Liver (tissue), 3 donors: ENCODE data around the gene TRMT61A.

Source experiments
- EGR1 ChIP-seq, 2 donors: IDR thresholded peaks; 2 replicates each; pipeline ENCODE4 v1.6.1; 2016 to 2018; ENCODE audit warnings: antibody characterized with exemption in 2 of 2, low read depth in 2 of 2
- FOXA1 ChIP-seq: IDR thresholded peaks from 2 replicates; pipeline ENCODE4 v1.6.1; 2016; ENCODE audit warnings: antibody characterized with exemption
- RAD21 ChIP-seq, 2 donors: IDR thresholded peaks; 2 replicates each; pipeline ENCODE4 v1.6.1; 2016; ENCODE audit warnings: antibody characterized with exemption in 2 of 2, mild to moderate bottlenecking in 2 of 2
- RXRA ChIP-seq, 2 donors: IDR thresholded peaks; 2 replicates each; pipeline ENCODE4 v1.6.1; 2017 to 2018; ENCODE audit warnings: antibody characterized with exemption in 2 of 2, mild to moderate bottlenecking in 1 of 2
- TF ChIP-seq, protein P1 (sequence below): fragments of 150-350 bp; IDR thresholded peaks from 2 replicates; pipeline ENCODE4 v1.5.1; 2017; ENCODE audit warnings: improper control_type of control experiment, low read depth, low read length; ENCODE audit not compliant: missing input control
- TF ChIP-seq, protein P2 (sequence below): IDR thresholded peaks from 2 replicates; pipeline ENCODE4 v1.6.1; 2016; ENCODE audit warnings: antibody characterized with exemption
- TF ChIP-seq, protein P3 (sequence below): IDR thresholded peaks from 2 replicates; pipeline ENCODE4 v1.6.1; 2016; ENCODE audit warnings: antibody characterized with exemption, mild to moderate bottlenecking
- TF ChIP-seq, protein P4 (sequence below): IDR thresholded peaks from 2 replicates; pipeline ENCODE4 v1.6.1; 2016; ENCODE audit warnings: antibody characterized with exemption
- TF ChIP-seq, protein P5 (sequence below): IDR thresholded peaks from 2 replicates; pipeline ENCODE4 v1.6.1; 2016; ENCODE audit warnings: antibody characterized with exemption
- donor health status: healthy.
- donor health status: healthy.

DNA sequence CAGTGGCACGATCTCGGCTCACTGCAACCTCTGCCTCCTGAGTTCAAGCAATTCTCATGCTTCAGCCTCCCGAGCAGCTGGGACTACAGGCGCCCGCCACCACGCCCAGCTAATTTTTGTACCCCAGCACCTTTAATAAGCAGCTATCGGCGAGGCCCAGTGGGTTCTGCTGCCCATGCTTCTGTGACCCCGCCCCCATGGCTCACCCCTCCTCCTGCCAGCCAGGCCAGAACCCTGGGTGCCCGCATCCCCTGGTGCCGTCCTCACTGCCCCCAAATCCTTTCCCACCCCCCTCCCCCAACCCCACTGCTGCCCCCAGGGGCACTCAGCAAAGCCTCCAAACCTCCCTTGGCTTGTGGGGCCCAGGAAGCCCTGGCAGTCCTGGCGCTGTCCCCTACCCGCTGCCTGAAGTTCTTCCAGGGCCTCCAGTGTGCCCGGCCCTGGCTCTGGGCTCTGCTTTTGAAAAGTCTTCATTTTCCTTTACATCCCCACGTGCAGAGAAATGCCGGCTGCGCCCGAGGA is 19.0 kb downstream of the TRMT61A start:
- TF ChIP-seq, protein P1, sequence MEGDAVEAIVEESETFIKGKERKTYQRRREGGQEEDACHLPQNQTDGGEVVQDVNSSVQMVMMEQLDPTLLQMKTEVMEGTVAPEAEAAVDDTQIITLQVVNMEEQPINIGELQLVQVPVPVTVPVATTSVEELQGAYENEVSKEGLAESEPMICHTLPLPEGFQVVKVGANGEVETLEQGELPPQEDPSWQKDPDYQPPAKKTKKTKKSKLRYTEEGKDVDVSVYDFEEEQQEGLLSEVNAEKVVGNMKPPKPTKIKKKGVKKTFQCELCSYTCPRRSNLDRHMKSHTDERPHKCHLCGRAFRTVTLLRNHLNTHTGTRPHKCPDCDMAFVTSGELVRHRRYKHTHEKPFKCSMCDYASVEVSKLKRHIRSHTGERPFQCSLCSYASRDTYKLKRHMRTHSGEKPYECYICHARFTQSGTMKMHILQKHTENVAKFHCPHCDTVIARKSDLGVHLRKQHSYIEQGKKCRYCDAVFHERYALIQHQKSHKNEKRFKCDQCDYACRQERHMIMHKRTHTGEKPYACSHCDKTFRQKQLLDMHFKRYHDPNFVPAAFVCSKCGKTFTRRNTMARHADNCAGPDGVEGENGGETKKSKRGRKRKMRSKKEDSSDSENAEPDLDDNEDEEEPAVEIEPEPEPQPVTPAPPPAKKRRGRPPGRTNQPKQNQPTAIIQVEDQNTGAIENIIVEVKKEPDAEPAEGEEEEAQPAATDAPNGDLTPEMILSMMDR: no peak
- TF ChIP-seq, protein P2, sequence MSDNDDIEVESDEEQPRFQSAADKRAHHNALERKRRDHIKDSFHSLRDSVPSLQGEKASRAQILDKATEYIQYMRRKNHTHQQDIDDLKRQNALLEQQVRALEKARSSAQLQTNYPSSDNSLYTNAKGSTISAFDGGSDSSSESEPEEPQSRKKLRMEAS: no peak
- TF ChIP-seq, protein P3, sequence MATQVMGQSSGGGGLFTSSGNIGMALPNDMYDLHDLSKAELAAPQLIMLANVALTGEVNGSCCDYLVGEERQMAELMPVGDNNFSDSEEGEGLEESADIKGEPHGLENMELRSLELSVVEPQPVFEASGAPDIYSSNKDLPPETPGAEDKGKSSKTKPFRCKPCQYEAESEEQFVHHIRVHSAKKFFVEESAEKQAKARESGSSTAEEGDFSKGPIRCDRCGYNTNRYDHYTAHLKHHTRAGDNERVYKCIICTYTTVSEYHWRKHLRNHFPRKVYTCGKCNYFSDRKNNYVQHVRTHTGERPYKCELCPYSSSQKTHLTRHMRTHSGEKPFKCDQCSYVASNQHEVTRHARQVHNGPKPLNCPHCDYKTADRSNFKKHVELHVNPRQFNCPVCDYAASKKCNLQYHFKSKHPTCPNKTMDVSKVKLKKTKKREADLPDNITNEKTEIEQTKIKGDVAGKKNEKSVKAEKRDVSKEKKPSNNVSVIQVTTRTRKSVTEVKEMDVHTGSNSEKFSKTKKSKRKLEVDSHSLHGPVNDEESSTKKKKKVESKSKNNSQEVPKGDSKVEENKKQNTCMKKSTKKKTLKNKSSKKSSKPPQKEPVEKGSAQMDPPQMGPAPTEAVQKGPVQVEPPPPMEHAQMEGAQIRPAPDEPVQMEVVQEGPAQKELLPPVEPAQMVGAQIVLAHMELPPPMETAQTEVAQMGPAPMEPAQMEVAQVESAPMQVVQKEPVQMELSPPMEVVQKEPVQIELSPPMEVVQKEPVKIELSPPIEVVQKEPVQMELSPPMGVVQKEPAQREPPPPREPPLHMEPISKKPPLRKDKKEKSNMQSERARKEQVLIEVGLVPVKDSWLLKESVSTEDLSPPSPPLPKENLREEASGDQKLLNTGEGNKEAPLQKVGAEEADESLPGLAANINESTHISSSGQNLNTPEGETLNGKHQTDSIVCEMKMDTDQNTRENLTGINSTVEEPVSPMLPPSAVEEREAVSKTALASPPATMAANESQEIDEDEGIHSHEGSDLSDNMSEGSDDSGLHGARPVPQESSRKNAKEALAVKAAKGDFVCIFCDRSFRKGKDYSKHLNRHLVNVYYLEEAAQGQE: no peak
- TF ChIP-seq FOXA1 (no peak), EGR1 (IDR thresholded peaks at IDR 0.05; ENCODE audit: low read depth in 2 of 2) (no peak), RAD21 (IDR thresholded peaks at IDR 0.05) (no peak), RXRA (IDR thresholded peaks at IDR 0.05) (no peak)
- TF ChIP-seq, protein P4, sequence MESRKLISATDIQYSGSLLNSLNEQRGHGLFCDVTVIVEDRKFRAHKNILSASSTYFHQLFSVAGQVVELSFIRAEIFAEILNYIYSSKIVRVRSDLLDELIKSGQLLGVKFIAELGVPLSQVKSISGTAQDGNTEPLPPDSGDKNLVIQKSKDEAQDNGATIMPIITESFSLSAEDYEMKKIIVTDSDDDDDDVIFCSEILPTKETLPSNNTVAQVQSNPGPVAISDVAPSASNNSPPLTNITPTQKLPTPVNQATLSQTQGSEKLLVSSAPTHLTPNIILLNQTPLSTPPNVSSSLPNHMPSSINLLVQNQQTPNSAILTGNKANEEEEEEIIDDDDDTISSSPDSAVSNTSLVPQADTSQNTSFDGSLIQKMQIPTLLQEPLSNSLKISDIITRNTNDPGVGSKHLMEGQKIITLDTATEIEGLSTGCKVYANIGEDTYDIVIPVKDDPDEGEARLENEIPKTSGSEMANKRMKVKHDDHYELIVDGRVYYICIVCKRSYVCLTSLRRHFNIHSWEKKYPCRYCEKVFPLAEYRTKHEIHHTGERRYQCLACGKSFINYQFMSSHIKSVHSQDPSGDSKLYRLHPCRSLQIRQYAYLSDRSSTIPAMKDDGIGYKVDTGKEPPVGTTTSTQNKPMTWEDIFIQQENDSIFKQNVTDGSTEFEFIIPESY: no peak
- TF ChIP-seq, protein P5, sequence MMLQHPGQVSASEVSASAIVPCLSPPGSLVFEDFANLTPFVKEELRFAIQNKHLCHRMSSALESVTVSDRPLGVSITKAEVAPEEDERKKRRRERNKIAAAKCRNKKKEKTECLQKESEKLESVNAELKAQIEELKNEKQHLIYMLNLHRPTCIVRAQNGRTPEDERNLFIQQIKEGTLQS: no peak
